ENCODE measurements around the gene TUBA4A. TPM values are rescaled to one million over a fixed set of nuclear protein-coding genes. Genes with fewer than 3 reads are reported as not detected.

The TUBA4A gene
- total RNA-seq, 1 donor: 11.9 TPM

DNA sequence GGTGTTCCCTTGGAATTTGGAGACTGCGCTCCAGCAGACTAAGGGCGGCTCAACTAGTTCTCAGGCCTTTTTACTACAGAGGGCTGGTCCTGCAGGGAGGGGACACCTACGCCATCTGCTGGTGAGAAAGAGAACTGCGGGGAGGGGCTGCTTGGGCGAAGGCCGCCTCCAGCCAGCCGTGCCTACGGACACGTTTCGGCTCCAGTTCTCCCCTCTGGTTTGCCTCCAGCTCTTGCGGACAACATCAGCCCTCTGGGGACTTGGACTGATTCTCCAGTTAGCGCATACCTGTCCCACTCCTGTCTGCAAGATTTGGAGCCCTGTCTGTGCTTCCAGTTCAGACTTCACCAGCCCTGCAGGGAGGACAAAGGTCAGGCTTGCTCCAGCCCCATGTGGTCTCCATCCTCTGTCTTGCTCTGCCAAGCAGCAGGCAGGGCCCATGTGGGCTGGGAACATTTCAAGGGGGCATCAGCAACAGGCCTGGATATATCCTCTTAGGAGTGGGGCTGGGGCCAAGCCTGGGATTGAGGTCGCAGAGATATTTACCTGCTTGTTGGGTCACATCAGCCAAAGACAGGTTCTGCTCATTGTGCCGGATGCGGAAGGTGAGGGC is 45.1 kb upstream of the TUBA4A start:
- DNase-seq (ENCODE audit: insufficient read length, low spot score, missing footprints): peak; percentile 99
- Histone ChIP-seq H3K4me3 (ENCODE audit: insufficient read depth, low read length) (no peak overlapping the region), H3K4me2 (ENCODE audit: insufficient read depth, low read length) (no peak overlapping the region), H3K27ac (ENCODE audit: low read depth, low read length) (no peak overlapping the region), H3K27me3 (ENCODE audit: insufficient read depth, low read length) (peaks cover 41% of the 10 kb centered on the region), H2AFZ (ENCODE audit: low read length) (peak overlapping the region; percentile 57), H3K4me1 (ENCODE audit: insufficient read depth, low read length) (peaks cover 5% of the 10 kb centered on the region), H3K79me2 (ENCODE audit: insufficient read depth, low read length) (no peaks in the 10 kb centered on the region), H3K9me3 (ENCODE audit: low read depth, low read length) (no peaks in the 10 kb centered on the region), H3K36me3 (ENCODE audit: insufficient read depth, low read length) (no peaks in the 10 kb centered on the region), H4K20me1 (ENCODE audit: insufficient read depth, low read length) (no peaks in the 10 kb centered on the region)
- TF ChIP-seq, protein P1, sequence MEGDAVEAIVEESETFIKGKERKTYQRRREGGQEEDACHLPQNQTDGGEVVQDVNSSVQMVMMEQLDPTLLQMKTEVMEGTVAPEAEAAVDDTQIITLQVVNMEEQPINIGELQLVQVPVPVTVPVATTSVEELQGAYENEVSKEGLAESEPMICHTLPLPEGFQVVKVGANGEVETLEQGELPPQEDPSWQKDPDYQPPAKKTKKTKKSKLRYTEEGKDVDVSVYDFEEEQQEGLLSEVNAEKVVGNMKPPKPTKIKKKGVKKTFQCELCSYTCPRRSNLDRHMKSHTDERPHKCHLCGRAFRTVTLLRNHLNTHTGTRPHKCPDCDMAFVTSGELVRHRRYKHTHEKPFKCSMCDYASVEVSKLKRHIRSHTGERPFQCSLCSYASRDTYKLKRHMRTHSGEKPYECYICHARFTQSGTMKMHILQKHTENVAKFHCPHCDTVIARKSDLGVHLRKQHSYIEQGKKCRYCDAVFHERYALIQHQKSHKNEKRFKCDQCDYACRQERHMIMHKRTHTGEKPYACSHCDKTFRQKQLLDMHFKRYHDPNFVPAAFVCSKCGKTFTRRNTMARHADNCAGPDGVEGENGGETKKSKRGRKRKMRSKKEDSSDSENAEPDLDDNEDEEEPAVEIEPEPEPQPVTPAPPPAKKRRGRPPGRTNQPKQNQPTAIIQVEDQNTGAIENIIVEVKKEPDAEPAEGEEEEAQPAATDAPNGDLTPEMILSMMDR (IDR thresholded peaks at IDR 0.05; ENCODE audit: extremely low read depth, low read depth, low read length): peak; percentile 94

DNA sequence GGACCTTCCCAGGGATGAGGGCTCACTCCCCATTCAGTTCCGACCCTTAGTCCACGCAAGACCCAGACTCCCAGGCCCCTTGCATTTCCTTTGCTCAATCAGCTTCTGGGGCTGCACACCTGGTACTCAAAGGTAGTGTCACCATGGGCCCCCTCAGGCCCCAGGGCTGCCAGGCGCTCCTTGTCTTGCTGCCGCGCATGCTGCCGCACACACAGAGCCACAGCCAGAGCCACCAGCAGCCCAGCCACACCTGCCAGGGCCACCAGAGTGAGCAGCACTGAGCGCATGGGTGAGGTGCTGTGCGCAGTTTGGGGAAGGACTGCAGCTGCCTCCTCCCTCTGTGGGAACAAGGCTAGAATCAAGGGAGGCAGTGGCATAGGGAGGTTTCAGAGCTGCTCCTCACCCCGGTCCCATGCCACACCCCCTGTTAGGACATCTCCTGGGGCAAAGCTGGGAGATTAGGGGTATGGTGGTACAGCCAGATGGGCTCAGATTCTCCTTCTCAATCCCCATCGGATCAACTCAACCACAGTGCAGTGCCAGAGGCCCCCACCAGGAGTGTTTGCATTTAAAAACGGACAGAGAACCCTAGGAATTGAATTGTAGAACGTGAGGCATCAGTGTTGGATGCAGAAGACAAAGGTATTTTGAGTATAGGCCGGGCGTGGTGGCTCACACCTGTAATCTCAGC is 44.2 kb upstream of the TUBA4A start:
- H3K4me1 ChIP-seq (ENCODE audit: insufficient read depth, low read length): peaks cover 5% of the 10 kb centered on the region
- TF ChIP-seq, protein P1 (IDR thresholded peaks at IDR 0.05; ENCODE audit: extremely low read depth, low read depth, low read length): peak; percentile 26
- peaks cover 35% of the 10 kb centered on the region for H3K27me3 ChIP-seq (ENCODE audit: insufficient read depth, low read length)
- no peak overlapping the region for H3K27ac ChIP-seq (ENCODE audit: low read depth, low read length)
- H3K4me3 ChIP-seq (ENCODE audit: insufficient read depth, low read length): no peak overlapping the region
- H3K9me3 ChIP-seq (ENCODE audit: low read depth, low read length): no peaks in the 10 kb centered on the region
- H4K20me1 ChIP-seq (ENCODE audit: insufficient read depth, low read length): no peaks in the 10 kb centered on the region
- no peaks in the 10 kb centered on the region for H3K79me2 ChIP-seq (ENCODE audit: insufficient read depth, low read length)
- no peaks in the 10 kb centered on the region for H3K36me3 ChIP-seq (ENCODE audit: insufficient read depth, low read length)
- H3K4me2 ChIP-seq (ENCODE audit: insufficient read depth, low read length): no peak overlapping the region
- H2AFZ ChIP-seq (ENCODE audit: low read length): no peak overlapping the region
- no peak for DNase-seq (ENCODE audit: insufficient read length, low spot score, missing footprints)

DNA sequence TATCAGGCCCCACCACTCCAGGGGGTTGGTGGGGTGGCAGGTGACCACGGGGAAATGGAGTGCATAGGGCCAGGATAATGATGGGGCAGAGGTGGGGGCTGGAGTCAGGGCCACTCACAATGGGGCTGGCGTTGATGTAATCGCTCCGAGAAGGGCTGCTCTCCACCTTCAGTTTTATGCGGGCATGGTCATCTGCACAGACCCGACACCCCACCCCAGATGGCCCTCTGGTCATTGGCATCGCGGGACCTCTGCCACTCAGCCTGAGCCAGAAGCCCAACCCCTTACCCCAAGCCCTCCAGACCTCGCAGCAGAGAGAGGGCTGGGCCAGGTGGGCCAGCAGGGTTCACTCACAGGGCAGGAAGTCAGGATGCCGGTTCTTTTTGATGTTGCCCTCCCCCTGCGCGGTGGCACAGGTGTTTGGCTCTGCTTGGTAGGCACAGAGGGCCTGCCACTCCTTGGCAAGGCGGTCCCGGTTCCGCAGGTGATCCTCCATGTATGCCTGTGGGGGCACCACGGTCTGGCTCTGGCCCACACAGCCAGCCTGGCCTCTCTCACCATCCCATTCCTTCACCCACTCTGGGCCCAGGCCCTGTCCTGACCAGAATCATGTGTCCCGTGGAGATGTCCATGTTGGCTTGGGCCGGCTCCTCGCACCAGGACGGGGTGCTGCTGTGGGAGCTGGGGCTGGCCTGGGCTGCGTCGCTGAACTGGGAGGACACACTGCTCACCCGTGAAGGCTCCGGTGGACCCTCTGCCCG is 43.1 kb upstream of the TUBA4A start:
- Histone ChIP-seq H3K79me2 (ENCODE audit: insufficient read depth, low read length) (no peaks in the 10 kb centered on the region), H3K36me3 (ENCODE audit: insufficient read depth, low read length) (no peaks in the 10 kb centered on the region), H3K4me1 (ENCODE audit: insufficient read depth, low read length) (peaks cover 5% of the 10 kb centered on the region), H3K4me2 (ENCODE audit: insufficient read depth, low read length) (no peak overlapping the region), H3K27me3 (ENCODE audit: insufficient read depth, low read length) (peaks cover 26% of the 10 kb centered on the region), H2AFZ (ENCODE audit: low read length) (no peak overlapping the region), H4K20me1 (ENCODE audit: insufficient read depth, low read length) (no peaks in the 10 kb centered on the region), H3K4me3 (ENCODE audit: insufficient read depth, low read length) (no peak overlapping the region), H3K9me3 (ENCODE audit: low read depth, low read length) (no peaks in the 10 kb centered on the region), H3K27ac (ENCODE audit: low read depth, low read length) (no peak overlapping the region)
- TF ChIP-seq, protein P1 (IDR thresholded peaks at IDR 0.05; ENCODE audit: extremely low read depth, low read depth, low read length): no peak
- peak; percentile 65 for DNase-seq (ENCODE audit: insufficient read length, low spot score, missing footprints)

DNA sequence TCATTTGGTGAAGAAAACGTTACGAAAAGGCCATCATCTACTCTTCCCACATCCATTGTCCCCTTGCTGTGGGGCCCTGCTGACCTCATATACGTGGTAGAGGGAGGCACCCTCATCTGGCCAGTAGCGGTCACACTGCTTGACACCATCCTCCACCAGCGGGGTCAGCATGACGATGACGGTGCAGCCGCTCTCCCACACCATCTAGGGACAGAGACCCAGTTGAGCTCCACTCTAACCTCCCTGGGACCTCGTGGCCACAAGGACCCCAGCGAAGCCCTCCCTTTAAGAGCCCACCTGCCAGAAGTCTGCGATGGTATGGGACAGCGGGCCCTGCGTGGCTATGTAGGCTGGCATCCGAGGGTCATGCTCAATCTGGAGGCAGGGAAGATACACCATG is 42.4 kb upstream of the TUBA4A start:
- H3K79me2 ChIP-seq (ENCODE audit: insufficient read depth, low read length): no peaks in the 10 kb centered on the region
- H3K27ac ChIP-seq (ENCODE audit: low read depth, low read length): no peak overlapping the region
- H3K27me3 ChIP-seq (ENCODE audit: insufficient read depth, low read length): peaks cover 20% of the 10 kb centered on the region
- H3K9me3 ChIP-seq (ENCODE audit: low read depth, low read length): no peaks in the 10 kb centered on the region
- no peaks in the 10 kb centered on the region for H4K20me1 ChIP-seq (ENCODE audit: insufficient read depth, low read length)
- TF ChIP-seq, protein P1 (IDR thresholded peaks at IDR 0.05; ENCODE audit: extremely low read depth, low read depth, low read length): no peak
- H3K36me3 ChIP-seq (ENCODE audit: insufficient read depth, low read length): no peaks in the 10 kb centered on the region
- H3K4me3 ChIP-seq (ENCODE audit: insufficient read depth, low read length): no peak overlapping the region
- no peak overlapping the region for H2AFZ ChIP-seq (ENCODE audit: low read length)
- H3K4me1 ChIP-seq (ENCODE audit: insufficient read depth, low read length): peaks cover 5% of the 10 kb centered on the region
- no peak for DNase-seq (ENCODE audit: insufficient read length, low spot score, missing footprints)
- H3K4me2 ChIP-seq (ENCODE audit: insufficient read depth, low read length): no peak overlapping the region

Data from osteoblast (primary cell).